Mesothelial cell of epicardium (in vitro differentiated cells): ENCODE data around the gene DNAH17. TPM values are rescaled to one million over a fixed set of nuclear protein-coding genes. Genes with fewer than 3 reads are reported as not detected.

Experiments used
- DNase-seq, 2 experiments: peaks; one replicate each; pipeline ENCODE4 v3.0.0; 2021; ENCODE audit warnings: low spot score in 2 of 2; ENCODE audit not compliant: unreplicated experiment in 2 of 2
- H3K27ac Mint-ChIP-seq: 2 replicates; pipeline ENCODE4 v1.8.0; 2021; ENCODE audit warnings: mixed read lengths
- H3K27me3 Mint-ChIP-seq: 2 replicates; pipeline ENCODE4 v1.8.0; 2021; ENCODE audit warnings: low read depth, mixed read lengths
- H3K36me3 Mint-ChIP-seq: 2 replicates; pipeline ENCODE4 v1.8.0; 2021; ENCODE audit warnings: mixed read lengths
- H3K4me1 Mint-ChIP-seq: 2 replicates; pipeline ENCODE4 v1.8.0; 2021; ENCODE audit warnings: mixed read lengths
- H3K4me3 Mint-ChIP-seq: 2 replicates; pipeline ENCODE4 v1.8.0; 2021; ENCODE audit warnings: mild to moderate bottlenecking, moderate library complexity, mixed read lengths
- H3K9me3 Mint-ChIP-seq: 2 replicates; pipeline ENCODE4 v1.8.0; 2021; ENCODE audit warnings: mixed read lengths
- CTCF ChIP-seq: fragments of 200-600 bp; sonication (generic); IDR thresholded peaks from one replicate; pipeline ENCODE4 v1.5.0; 2021; ENCODE audit warnings: antibody characterized with exemption; ENCODE audit not compliant: unreplicated experiment
- total RNA-seq: library from RNA; stranded (reverse); gene quantifications from 3 replicates; pipeline ENCODE4 v1.2.1, GENCODE V29; 2021

DNAH17 gene
- total RNA-seq, 1 donor from 2014 or later = 0.87 TPM

DNA sequence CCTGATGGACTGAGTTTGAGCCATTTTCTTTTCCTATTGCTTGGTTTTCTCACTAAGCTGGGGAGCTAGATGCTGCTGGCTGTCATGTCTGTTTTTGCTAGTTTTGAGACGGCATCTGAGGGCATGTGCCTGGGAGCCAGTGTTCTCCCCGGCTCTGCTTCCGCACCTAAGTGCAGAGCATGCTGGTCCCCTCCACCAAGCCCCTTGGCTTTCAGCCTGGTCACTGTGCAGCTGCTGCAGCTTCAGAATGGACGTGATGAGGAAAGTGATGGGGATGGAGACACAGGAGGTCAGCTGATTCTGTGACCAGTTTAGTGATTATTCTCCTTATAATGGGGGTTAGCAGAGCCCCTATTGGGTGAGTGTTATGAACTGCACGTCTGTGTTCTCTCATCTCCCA lies 28.5 kb downstream of the DNAH17 start:
- Mint-ChIP-seq H3K27me3 (no peaks in the 10 kb centered on the region), H3K36me3 (peaks cover 3% of the 10 kb centered on the region), H3K9me3 (peaks cover 14% of the 10 kb centered on the region), H3K27ac (no peak overlapping the region), H3K4me3 (no peak overlapping the region), H3K4me1 (no peaks in the 10 kb centered on the region)
- TF ChIP-seq CTCF = no peak
- DNase-seq = no peak

- TF ChIP-seq CTCF = no peak
- no peak overlapping the region for H3K27ac Mint-ChIP-seq
- DNase-seq = no peak
- H3K36me3 Mint-ChIP-seq = peaks cover 3% of the 10 kb centered on the region
- H3K27me3 Mint-ChIP-seq = no peaks in the 10 kb centered on the region
- H3K9me3 Mint-ChIP-seq = peaks cover 14% of the 10 kb centered on the region
- no peak overlapping the region for H3K4me3 Mint-ChIP-seq
- no peaks in the 10 kb centered on the region for H3K4me1 Mint-ChIP-seq
Observed at GRCh38 chr17:78547035-78547434, 30.2 kb downstream of the DNAH17 start.

DNA sequence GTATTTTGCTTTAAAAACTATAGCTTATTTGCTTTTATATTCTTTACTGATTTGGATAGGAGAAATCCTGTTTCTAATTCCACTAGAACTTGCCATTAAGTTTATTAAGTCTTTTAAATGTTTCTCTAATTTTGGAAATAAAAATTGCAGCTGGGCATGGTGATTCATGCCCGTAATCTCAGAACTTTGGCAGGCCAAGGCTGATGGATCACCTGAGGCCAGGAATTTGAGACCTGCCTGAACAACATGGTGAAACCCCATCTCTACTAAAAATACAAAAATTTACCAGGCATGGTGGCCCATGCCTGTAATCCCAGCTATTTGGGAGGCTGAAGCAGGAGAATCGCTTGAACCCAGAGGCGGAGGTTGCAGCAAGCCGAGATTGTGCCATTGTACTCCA lies 30.7 kb downstream of the DNAH17 start:
- no peak for DNase-seq
- TF ChIP-seq CTCF = no peak
- Mint-ChIP-seq H3K36me3 (peaks cover 3% of the 10 kb centered on the region), H3K4me3 (no peak overlapping the region), H3K27me3 (no peaks in the 10 kb centered on the region), H3K9me3 (peaks cover 14% of the 10 kb centered on the region), H3K27ac (no peak overlapping the region), H3K4me1 (no peaks in the 10 kb centered on the region)

GRCh38 chr17:78544881-78545755 lies 32.1 kb downstream of the DNAH17 start:
- no peaks in the 10 kb centered on the region for H3K27me3 Mint-ChIP-seq
- H3K4me3 Mint-ChIP-seq = no peak overlapping the region
- peaks cover 3% of the 10 kb centered on the region for H3K36me3 Mint-ChIP-seq
- no peak for DNase-seq
- peaks cover 9% of the 10 kb centered on the region for H3K9me3 Mint-ChIP-seq
- H3K27ac Mint-ChIP-seq = no peak overlapping the region
- no peaks in the 10 kb centered on the region for H3K4me1 Mint-ChIP-seq
- no peak for TF ChIP-seq CTCF

- Mint-ChIP-seq H3K9me3 (no peaks in the 10 kb centered on the region), H3K27ac (no peak overlapping the region), H3K36me3 (no peaks in the 10 kb centered on the region), H3K4me3 (no peak overlapping the region), H3K4me1 (no peaks in the 10 kb centered on the region), H3K27me3 (no peaks in the 10 kb centered on the region)
- no peak for TF ChIP-seq CTCF
- no peak for DNase-seq
Observed at GRCh38 chr17:78541488-78542206, 35.5 kb downstream of the DNAH17 start.
